Measurements from ENCODE around the gene TBC1D1.

- TF ChIP-seq CTCF (IDR thresholded peaks at IDR 0.05) (no peak), POLR2A (IDR thresholded peaks at IDR 0.05) (no peak)
Measured at GRCh38 chr4:38005637-38006036, 114.8 kb downstream of the TBC1D1 start.
